Activated gamma-delta T cell (primary cell): ENCODE data around the gene PRR19.

Source experiments
- DNase-seq: peaks from one replicate; lab custom pipeline; 2025; lab: John Stamatoyannopoulos, UW

The PRR19 gene

DNA sequence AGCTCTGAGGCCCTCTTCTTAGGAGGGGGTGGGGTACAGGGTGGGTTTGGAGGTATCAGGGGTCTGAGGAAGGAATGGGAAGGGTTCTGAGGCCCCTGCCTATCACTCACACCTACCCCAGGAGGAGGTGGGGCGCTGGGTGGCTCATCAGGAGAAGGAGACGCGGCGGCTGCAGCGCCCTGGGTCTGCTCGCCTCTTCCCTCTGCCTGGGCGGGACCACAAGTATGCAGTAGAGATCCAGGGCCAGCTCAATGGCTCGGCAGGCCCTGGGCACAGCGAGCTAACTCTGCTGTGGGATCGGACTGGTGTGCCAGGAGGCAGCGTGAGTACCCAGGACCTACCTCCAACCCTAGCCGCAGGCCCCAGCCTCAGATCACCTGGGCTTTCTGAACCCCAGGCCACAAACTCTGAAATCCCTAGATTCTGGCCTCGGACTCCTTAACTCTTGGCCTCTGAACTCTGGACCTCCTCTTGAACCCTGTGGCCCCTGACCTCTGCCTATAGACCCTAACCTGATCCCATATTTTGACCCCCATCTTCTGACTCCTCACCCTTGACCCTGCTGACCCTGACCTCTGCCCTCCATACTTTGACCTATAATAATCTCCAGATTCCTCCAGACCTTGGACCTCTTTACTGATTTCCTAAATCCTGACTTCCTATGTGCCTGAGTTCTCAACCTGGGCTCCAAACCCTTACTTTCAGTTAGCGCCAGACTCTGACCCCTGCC lies 47.6 kb downstream of the PRR19 start:
- no peak for DNase-seq

DNA sequence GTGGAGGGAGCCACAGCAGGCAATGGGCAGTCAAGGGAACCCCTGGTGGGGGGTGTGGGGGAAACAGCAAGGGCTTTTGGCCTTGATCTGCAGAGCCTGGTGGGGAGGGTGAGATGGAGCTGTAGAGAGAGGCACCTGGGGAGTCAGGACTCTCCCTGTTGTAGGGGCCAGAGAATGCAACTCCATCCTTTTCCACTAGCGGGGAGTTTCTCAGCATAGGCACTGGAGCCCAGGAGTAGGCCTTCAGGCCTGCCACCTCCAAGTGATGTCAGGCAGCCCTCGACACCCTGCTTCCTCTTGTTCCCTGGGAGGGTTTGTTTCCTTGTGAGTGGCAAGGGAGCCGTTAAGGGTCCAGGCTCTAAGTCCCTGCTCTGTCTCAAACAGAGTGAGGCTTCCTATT lies 48.5 kb downstream of the PRR19 start:
- DNase-seq: no peak

DNA sequence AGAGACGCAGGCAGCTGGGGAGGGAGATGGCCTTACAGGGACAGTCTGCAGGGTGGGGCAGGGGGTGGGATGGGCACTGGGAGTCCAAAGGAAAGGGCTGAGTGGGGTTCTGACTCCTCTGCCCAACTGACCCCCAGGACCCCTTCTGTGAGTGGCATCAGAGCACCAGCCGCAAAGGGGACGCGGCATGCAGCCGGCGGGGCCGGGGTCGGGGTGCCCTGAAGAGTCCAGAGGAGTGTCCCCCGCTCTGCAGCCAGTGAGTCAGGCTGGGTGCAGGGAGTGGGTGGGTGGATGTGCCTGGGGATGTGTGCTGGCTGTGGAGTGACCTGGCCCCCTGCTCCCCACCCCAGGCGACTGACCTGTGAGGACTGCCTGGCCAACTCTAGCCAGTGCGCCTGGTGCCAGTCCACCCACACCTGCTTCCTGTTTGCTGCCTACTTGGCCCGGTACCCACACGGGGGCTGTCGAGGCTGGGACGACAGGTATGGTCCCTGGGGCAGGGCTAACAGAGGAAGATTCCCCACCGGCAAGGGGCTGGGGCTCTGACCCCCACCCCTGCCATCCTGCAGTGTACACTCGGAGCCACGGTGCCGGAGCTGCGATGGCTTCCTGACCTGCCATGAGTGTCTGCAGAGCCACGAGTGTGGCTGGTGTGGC lies 49.3 kb downstream of the PRR19 start:
- no peak for DNase-seq

DNA sequence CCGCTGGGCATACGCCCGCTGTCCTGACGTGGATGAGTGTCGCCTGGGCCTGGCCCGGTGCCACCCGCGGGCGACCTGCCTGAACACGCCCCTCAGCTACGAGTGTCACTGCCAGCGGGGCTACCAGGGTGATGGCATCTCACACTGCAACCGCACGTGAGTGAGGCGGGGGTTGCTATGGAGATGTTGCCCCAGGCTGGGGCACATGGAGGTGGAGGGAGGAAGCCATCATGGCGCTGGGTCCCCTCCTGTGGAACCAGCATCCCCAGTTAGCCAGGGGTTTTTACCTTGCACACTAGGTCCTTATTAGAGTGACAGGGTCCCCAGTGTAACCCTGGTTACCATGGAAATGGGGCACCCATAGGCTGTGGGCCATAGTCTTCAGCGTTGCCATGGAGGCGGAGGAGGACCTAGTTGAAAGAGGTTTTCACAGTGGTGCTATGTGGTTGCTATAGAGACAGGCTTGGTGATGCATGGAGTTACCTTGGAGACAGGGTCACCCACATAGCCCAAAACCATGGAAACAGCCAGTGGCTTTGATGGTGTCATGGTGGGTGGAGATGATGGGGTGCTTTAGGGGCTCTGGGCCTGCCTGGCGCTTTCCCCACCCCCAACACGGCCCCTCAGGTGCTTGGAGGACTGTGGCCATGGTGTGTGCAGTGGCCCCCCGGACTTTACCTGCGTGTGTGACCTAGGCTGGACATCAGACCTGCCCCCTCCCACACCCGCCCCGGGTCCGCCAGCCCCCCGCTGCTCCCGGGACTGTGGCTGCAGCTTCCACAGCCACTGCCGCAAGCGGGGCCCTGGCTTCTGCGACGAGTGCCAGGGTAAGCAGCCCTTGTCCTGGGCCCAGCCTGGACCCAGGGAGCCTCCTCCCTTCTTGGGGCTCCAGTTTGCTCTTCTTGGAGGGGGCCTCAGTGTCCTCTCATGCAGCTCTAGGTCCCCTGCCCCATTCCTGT lies 50.6 kb downstream of the PRR19 start:
- DNase-seq: no peak

DNA sequence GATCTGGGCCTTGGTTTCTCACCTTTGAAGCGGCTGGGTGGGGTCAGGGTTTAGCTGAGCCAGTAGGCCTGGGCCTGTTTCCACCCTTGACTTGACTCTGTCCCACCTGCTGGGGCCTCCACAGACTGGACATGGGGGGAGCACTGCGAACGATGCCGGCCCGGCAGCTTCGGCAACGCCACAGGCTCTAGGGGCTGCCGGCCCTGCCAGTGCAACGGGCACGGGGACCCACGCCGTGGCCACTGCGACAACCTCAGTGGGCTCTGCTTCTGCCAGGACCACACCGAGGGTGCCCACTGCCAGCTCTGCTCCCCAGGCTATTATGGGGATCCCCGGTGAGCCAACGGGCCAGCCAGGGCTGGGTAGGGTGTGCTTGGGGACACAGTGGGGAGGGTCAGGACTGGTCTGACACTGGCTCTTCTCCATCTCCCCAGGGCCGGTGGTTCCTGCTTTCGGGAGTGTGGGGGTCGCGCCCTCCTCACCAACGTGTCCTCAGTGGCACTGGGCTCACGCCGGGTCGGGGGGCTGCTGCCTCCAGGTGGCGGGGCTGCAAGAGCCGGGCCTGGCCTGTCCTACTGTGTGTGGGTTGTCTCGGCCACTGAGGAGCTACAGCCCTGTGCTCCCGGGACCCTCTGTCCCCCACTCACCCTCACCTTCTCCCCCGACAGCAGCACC lies 51.5 kb downstream of the PRR19 start:
- no peak for DNase-seq

DNA sequence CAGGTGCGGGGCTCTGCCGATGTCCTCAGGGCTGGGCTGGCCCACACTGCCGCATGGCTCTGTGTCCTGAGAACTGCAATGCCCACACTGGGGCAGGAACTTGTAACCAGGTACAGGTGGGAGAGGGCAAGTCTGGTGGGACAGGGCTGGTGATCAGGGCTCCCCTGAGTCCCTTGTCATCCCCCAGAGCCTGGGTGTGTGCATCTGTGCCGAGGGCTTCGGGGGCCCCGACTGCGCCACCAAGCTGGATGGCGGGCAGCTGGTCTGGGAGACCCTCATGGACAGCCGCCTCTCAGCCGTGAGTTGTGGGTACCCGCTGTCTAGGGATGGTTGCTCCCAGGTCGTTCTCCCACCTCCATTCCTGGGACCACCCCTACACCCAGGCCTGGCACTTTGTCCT lies 54.0 kb downstream of the PRR19 start:
- no peak for DNase-seq

DNA sequence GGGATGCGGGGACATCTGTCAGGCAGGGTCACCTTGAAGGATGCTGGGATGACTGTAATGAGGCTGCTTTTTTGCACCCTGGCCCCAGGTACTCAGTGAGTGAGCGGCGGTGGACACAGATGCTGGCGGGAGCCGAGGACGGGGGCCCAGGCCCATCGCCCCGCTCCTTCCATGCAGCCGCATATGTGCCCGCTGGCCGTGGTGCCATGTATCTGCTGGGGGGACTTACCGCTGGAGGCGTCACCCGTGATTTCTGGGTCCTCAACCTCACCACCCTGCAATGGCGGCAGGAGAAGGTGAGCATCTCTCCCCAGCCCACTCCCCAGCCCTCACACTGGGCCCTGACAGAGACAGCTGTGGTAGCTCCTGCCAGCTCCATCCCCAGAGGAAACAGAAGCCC lies 54.8 kb downstream of the PRR19 start:
- no peak for DNase-seq

DNA sequence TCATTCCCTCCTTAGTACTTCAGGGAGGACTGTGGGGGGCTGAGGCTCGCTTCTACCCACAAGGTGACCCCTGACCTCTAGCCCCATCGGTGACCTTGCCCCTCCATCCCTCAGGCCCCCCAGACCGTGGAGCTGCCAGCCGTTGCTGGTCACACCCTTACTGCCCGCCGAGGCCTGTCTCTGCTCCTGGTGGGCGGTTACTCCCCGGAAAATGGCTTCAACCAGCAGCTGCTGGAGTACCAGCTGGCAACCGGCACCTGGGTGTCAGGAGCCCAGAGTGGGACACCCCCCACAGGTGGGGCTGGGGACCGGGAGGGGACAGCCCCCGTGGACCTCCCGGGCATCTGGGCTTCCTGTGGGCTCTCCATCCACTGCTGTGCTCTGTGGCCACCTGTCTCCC lies 55.4 kb downstream of the PRR19 start:
- DNase-seq: no peak
